ENCODE results near the gene CLIP2.
"Not testable (repeated sequence)": the region's sequence is repeated elsewhere in the genome, so short reads cannot be mapped to it uniquely, and the experiment has no call there.

CLIP2 gene

GRCh38 chr7:74338366-74339108 is 49.3 kb downstream of the CLIP2 start:
- no peak for DNase-seq

- DNase-seq, result not testable (repeated sequence)
Observed at GRCh38 chr7:74339648-74340047, 50.4 kb downstream of the CLIP2 start.

GRCh38 chr7:74343281-74344131 is 54.3 kb downstream of the CLIP2 start:
- no peak for DNase-seq

- DNase-seq, result no peak
Observed at GRCh38 chr7:74344132-74344496, 54.9 kb downstream of the CLIP2 start.

GRCh38 chr7:74344786-74345185 is 55.6 kb downstream of the CLIP2 start:
- no peak for DNase-seq

GRCh38 chr7:74345970-74346369 is 56.8 kb downstream of the CLIP2 start:
- no peak for DNase-seq

- DNase-seq, result no peak
Observed at GRCh38 chr7:74349621-74350020, 60.4 kb downstream of the CLIP2 start.

- DNase-seq, result no peak
Observed at GRCh38 chr7:74350751-74351150, 61.5 kb downstream of the CLIP2 start.

- no peak for DNase-seq
Observed at GRCh38 chr7:74351836-74352235, 62.6 kb downstream of the CLIP2 start.

- not testable (repeated sequence) for DNase-seq
Observed at GRCh38 chr7:74352551-74353138, 63.4 kb downstream of the CLIP2 start.

GRCh38 chr7:74354009-74354408 is 64.8 kb downstream of the CLIP2 start:
- no peak for DNase-seq

- DNase-seq, result no peak
Observed at GRCh38 chr7:74355091-74355490, 65.9 kb downstream of the CLIP2 start.

GRCh38 chr7:74356589-74357315 is 67.5 kb downstream of the CLIP2 start:
- no peak for DNase-seq

- DNase-seq, result no peak
Observed at GRCh38 chr7:74360008-74360407, 70.8 kb downstream of the CLIP2 start.

- DNase-seq, result no peak
Observed at GRCh38 chr7:74362266-74362665, 73.1 kb downstream of the CLIP2 start.

GRCh38 chr7:74364061-74364460 is 74.9 kb downstream of the CLIP2 start:
- no peak for DNase-seq

- DNase-seq, result no peak
Observed at GRCh38 chr7:74365322-74366022, 76.3 kb downstream of the CLIP2 start.

- no peak for DNase-seq
Observed at GRCh38 chr7:74371381-74372341, 82.5 kb downstream of the CLIP2 start.

- no peak for DNase-seq
Observed at GRCh38 chr7:74372511-74373111, 83.4 kb downstream of the CLIP2 start.

GRCh38 chr7:74373536-74373935 is 84.3 kb downstream of the CLIP2 start:
- DNase-seq, result no peak

GRCh38 chr7:74375726-74376220 is 86.6 kb downstream of the CLIP2 start:
- no peak for DNase-seq

All from stimulated activated CD4-positive, alpha-beta T cell treated with anti-CD3 and anti-CD28 coated beads, Interleukin-4, amount 100 ng/mL, for 24 hours (primary cell).